Esophagus squamous epithelium (tissue), 5 donors: Measurements from ENCODE around the gene NUFIP1. TPM values are rescaled to one million over a fixed set of nuclear protein-coding genes. Genes with fewer than 3 reads are reported as not detected.
A peak's percentile ranks its signal among the peaks of the same experiment; 100 is the strongest.
"Not testable (repeated sequence)": the region's sequence is repeated elsewhere in the genome, so short reads cannot be mapped to it uniquely, and the experiment has no call there.

Source experiments
- DNase-seq: peaks from one replicate; lab custom pipeline; 2025; lab: John Stamatoyannopoulos, UW
- H3K27ac ChIP-seq, 4 donors: fragments of 200-600 bp; sonication (generic); one replicate each; pipeline ENCODE4 v1.5.1; 2016 to 2019; ENCODE audit warnings: mild to moderate bottlenecking in 1 of 4
- H3K27me3 ChIP-seq, 4 donors: fragments of 200-600 bp; sonication (generic); 1 replicate in 3 of 4; 2 replicates in 1 of 4; pipeline versions ENCODE4 v1.5.1 to v1.6.0; 2017 to 2021; ENCODE audit warnings: antibody characterized with exemption in 1 of 4
- H3K36me3 ChIP-seq, 3 donors: fragments of 200-600 bp; sonication (generic); one replicate each; pipeline ENCODE4 v1.5.1; 2016 to 2019
- H3K4me1 ChIP-seq, 3 donors: fragments of 200-600 bp; sonication (generic); one replicate each; pipeline ENCODE4 v1.5.1; 2017 to 2019
- H3K4me3 ChIP-seq, 4 donors: fragments of 200-600 bp; sonication (generic); 1 replicate in 3 of 4; 2 replicates in 1 of 4; pipeline ENCODE4 v1.5.1; 2016 to 2019; ENCODE audit warnings: mild to moderate bottlenecking in 2 of 4, moderate library complexity in 1 of 4
- H3K9me3 ChIP-seq, 3 donors: fragments of 200-600 bp; sonication (generic); one replicate each; pipeline ENCODE4 v1.5.1; 2016 to 2019
- POLR2A ChIP-seq, 4 donors: fragments of 450-650 bp; IDR thresholded peaks; one replicate each; pipeline ENCODE4 v1.6.1; 2017; ENCODE audit warnings: antibody characterized with exemption in 4 of 4, mild to moderate bottlenecking in 4 of 4, moderate library complexity in 3 of 4
- WGBS, 2 donors: methylation state at CpG; one replicate each; pipeline ENCODE4 v1.1.5; 2018; 5-methylcytosine and 5-hydroxymethylcytosine counted together
- intact Hi-C: fragments of 100-400 bp; cut with DNase I; formaldehyde crosslinking; loops from one replicate; pipeline ENCODE4 v1.15.0; 2022
- total RNA-seq, 4 donors: library from RNA; depleted of rRNA; stranded (reverse); fragments of >200 nt; gene quantifications; one replicate each; pipeline ENCODE4 v1.1.0, GENCODE V29; 2016
- TF ChIP-seq, protein P1 (sequence below), 6 experiments: fragments of 450-650 bp in 4 of 6; fragments of 200-600 bp in 2 of 6; sonication (generic) in 2 of 6; IDR thresholded peaks; one replicate each; pipeline ENCODE4 v1.5.1; 2016 to 2019; ENCODE audit warnings: antibody characterized with exemption in 6 of 6, mild to moderate bottlenecking in 4 of 6, moderate library complexity in 4 of 6
- donor health status: DM: yes; HTN: yes; CAD: no.

The NUFIP1 gene
- total RNA-seq, 4 donors from 2014 or later = 1.5 to 4.0 (median 3.3) TPM

- peak overlapping the region in 1 of 4 donors; percentile 2 for H3K27ac ChIP-seq
- TF ChIP-seq POLR2A (IDR thresholded peaks at IDR 0.05) = no peak
- TF ChIP-seq, protein P1, sequence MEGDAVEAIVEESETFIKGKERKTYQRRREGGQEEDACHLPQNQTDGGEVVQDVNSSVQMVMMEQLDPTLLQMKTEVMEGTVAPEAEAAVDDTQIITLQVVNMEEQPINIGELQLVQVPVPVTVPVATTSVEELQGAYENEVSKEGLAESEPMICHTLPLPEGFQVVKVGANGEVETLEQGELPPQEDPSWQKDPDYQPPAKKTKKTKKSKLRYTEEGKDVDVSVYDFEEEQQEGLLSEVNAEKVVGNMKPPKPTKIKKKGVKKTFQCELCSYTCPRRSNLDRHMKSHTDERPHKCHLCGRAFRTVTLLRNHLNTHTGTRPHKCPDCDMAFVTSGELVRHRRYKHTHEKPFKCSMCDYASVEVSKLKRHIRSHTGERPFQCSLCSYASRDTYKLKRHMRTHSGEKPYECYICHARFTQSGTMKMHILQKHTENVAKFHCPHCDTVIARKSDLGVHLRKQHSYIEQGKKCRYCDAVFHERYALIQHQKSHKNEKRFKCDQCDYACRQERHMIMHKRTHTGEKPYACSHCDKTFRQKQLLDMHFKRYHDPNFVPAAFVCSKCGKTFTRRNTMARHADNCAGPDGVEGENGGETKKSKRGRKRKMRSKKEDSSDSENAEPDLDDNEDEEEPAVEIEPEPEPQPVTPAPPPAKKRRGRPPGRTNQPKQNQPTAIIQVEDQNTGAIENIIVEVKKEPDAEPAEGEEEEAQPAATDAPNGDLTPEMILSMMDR (IDR thresholded peaks at IDR 0.05) = no peak
- no peaks in the 10 kb centered on the region for H3K9me3 ChIP-seq
- no peak for DNase-seq
- peaks cover 0 to 25% (median 0%) of the 10 kb centered on the region in 3 donors for H3K36me3 ChIP-seq
- H3K4me1 ChIP-seq = peaks cover 0 to 9% (median 0%) of the 10 kb centered on the region in 3 donors
- H3K27me3 ChIP-seq = no peaks in the 10 kb centered on the region
- H3K4me3 ChIP-seq = no peak overlapping the region
- WGBS, 2 donors = 56 to 69% methylated on average over 3 of the region's 3 CpGs
- intact Hi-C loops = no loop called here
Observed at GRCh38 chr13:44955406-44955805, 33.9 kb downstream of the NUFIP1 start.

DNA sequence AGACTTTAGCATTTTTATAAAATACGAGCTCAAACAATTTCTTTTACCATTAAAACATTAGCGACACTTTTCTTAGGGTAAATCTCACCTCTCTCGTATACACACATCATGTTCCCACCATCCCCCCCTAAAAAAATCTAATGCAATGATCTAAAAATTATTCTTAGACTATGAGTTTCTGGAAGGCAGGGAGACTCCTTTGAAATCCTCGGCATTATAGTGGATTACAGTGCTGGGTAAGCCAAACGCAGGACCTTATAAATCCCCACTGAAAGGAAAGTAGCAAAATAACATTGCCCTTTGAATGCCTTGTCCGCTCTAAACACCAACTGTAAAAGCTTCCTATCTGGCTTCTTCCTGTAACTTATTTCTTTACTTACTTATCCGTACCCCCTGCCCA lies 35.0 kb downstream of the NUFIP1 start:
- WGBS, 2 donors = 90% methylated on average over 7 of the region's 7 CpGs
- DNase-seq = no peak
- no peaks in the 10 kb centered on the region for H3K9me3 ChIP-seq
- H3K27me3 ChIP-seq = no peaks in the 10 kb centered on the region
- TF ChIP-seq POLR2A (IDR thresholded peaks at IDR 0.05) = no peak
- TF ChIP-seq, protein P1 (IDR thresholded peaks at IDR 0.05) = no peak
- intact Hi-C loops = no loop called here
- no peak overlapping the region for H3K27ac ChIP-seq
- peaks cover 0 to 9% (median 0%) of the 10 kb centered on the region in 3 donors for H3K4me1 ChIP-seq
- H3K36me3 ChIP-seq = peaks cover 0 to 24% (median 0%) of the 10 kb centered on the region in 3 donors
- H3K4me3 ChIP-seq = no peak overlapping the region

GRCh38 chr13:44952671-44953070 lies 36.6 kb downstream of the NUFIP1 start:
- 80 to 91% methylated on average over 2 of the region's 2 CpGs for WGBS, 2 donors
- DNase-seq = no peak

DNA sequence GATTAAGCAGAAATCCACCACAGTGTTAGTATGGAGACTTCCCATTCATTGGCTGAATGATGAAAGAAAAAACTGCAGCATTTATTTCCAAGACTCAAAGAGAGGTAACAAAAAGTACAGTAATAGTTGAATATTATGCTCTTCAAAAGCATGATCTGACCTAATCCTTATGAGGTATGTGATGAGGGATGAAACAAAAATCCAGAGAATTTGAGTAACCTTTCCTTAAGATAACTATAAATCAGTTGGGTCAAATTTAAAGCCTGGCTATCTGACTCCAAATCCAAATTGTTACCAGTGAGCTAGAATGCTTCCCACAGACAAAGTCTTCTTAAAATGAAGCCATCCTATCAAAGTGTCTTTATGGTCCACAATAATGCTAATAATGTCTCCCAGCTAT lies 38.1 kb downstream of the NUFIP1 start:
- no peak overlapping the region for H3K27ac ChIP-seq
- DNase-seq = no peak
- peaks cover 0 to 13% (median 0%) of the 10 kb centered on the region in 3 donors for H3K36me3 ChIP-seq
- TF ChIP-seq POLR2A (IDR thresholded peaks at IDR 0.05) = no peak
- TF ChIP-seq, protein P1 (IDR thresholded peaks at IDR 0.05) = no peak
- intact Hi-C loops = no loop called here
- H3K4me3 ChIP-seq = no peak overlapping the region
- no peaks in the 10 kb centered on the region for H3K27me3 ChIP-seq
- no peaks in the 10 kb centered on the region for H3K9me3 ChIP-seq
- peaks cover 0 to 9% (median 0%) of the 10 kb centered on the region in 3 donors for H3K4me1 ChIP-seq

More at GRCh38 chr13:44952671-44953070, 36.6 kb downstream of the NUFIP1 start:
- Histone ChIP-seq H3K27ac (no peak overlapping the region), H3K4me3 (no peak overlapping the region), H3K36me3 (peaks cover 0 to 17% (median 0%) of the 10 kb centered on the region in 3 donors), H3K27me3 (no peaks in the 10 kb centered on the region), H3K9me3 (no peaks in the 10 kb centered on the region), H3K4me1 (peaks cover 0 to 9% (median 0%) of the 10 kb centered on the region in 3 donors)
- intact Hi-C loops = no loop called here
- no peak for TF ChIP-seq POLR2A (IDR thresholded peaks at IDR 0.05)
- TF ChIP-seq, protein P1 (IDR thresholded peaks at IDR 0.05) = no peak

- intact Hi-C loops, H3K27ac ChIP-seq, DNase-seq: not testable (repeated sequence)
Observed at GRCh38 chr13:44943411-44943810, 45.9 kb downstream of the NUFIP1 start.

DNA sequence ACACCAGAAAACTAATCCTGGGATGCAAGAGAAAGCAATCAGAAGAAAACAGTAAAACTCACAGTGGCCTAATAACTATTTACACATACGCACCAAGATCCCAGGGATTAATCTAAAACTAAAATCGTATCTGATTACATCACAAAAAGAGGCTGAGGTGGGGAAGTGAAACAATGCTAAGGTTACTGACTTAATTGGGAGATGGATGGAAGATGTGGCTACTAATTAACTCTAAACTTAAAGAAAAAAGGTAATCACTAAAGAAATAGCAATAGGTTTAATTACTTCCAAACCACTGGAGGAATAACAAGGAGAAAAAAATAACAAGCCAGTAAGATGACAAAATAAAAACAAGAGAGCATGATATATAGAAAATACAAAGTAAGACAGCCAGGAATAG lies 50.4 kb downstream of the NUFIP1 start:
- TF ChIP-seq, protein P1 (IDR thresholded peaks at IDR 0.05) = no peak
- no peak for TF ChIP-seq POLR2A (IDR thresholded peaks at IDR 0.05)
- no peaks in the 10 kb centered on the region for H3K9me3 ChIP-seq
- no peak overlapping the region for H3K4me3 ChIP-seq
- H3K27ac ChIP-seq = no peak overlapping the region
- no peak for DNase-seq
- intact Hi-C loops = no loop called here
- no peaks in the 10 kb centered on the region for H3K27me3 ChIP-seq
- WGBS, 2 donors = 67 to 78% methylated on average over 2 of the region's 2 CpGs
- H3K36me3 ChIP-seq = peaks cover 0 to 25% (median 0%) of the 10 kb centered on the region in 3 donors
- H3K4me1 ChIP-seq = peaks cover 0 to 10% (median 0%) of the 10 kb centered on the region in 3 donors

More at GRCh38 chr13:44943411-44943810, 45.9 kb downstream of the NUFIP1 start:
- 79 to 86% methylated on average over 4 of the region's 4 CpGs for WGBS, 2 donors
- H3K9me3 ChIP-seq, H3K27me3 ChIP-seq, H3K4me1 ChIP-seq, H3K4me3 ChIP-seq: not testable (repeated sequence)
- H3K36me3 ChIP-seq = peaks cover 0 to 27% (median 0%) of the 10 kb centered on the region in 3 donors
